Fibroblast of peridontal ligament (primary cell): Measurements from ENCODE around the gene DLGAP1.
A peak's percentile ranks its signal among the peaks of the same experiment; 100 is the strongest.

Experiments
- DNase-seq: peaks from one replicate; pipeline ENCODE4 v3.0.0-alpha.2; 2010; ENCODE audit errors: extremely low read depth

The DLGAP1 gene

DNA sequence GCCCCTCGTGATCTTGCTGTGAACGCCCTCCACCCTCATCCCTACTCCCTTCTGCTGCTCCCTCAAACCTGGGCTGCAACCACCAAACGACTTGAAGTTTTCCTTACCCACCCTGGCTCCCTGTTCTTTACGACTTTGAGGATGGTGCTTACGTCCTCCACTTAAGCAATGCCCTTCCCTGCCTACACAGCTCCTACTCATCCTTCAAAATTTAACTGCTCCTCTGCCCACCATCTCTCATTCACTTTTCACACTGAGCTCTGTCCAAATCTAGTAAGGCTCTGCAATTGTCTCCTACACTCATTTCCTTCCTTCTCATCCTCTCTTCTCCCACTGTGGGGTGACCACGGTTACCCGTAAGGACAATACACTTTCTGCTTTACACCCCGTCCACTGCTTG is 554.1 kb downstream of the DLGAP1 start:
- DNase-seq = no peak

DNA sequence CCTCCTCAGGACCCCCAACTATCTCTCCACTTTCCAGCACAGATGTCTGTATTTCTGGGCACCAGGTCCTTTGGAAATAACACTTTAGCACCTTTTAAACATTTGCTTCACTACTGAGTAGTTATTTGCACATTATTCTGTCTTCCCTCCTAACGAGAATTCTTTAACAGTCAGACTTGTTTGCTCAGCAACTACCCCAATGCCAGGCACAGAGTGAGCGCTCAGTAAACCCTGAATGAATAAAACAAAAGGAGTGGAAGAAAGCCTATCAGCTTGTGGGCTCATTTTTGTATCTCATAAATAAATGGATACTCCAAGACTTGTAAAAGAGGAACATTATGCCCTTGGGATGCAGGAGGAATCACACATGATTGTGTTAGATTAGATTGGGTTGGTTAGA is 554.8 kb downstream of the DLGAP1 start:
- no peak for DNase-seq

DNA sequence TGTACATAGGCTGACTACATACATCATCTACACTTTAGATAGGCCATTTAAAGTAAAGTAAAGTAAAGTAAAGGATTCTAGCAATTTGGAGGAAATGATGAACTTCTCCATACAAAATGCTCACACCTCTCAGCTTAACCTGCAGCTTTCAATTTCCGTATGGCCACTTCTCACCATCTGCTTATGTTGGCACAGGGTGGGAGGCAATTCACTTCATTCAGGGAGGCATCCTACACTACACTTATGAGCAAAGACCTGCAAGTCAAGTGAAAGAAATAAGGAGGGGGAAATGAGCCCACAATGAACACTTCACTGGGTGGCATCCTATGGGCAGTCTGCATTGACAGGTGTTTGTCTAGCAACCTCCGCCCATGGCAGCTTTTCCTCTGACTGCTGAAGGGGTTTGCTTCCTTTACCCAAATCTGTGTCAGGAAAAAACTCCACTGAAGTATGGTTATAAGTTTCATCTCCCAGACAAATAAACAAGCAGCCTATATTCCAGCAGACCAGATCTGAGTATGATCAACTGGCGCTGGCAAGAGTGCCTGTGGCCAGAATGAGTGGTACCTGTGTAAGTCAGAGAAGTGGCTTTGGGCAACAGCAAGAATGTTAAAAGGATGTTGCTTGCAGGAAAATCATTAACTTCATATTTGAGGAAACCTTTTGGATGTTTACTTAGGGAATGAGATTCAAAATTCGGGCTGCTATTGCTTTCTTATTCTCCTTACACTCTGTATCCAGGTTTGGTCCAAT is 556.1 kb downstream of the DLGAP1 start:
- DNase-seq = no peak

DNA sequence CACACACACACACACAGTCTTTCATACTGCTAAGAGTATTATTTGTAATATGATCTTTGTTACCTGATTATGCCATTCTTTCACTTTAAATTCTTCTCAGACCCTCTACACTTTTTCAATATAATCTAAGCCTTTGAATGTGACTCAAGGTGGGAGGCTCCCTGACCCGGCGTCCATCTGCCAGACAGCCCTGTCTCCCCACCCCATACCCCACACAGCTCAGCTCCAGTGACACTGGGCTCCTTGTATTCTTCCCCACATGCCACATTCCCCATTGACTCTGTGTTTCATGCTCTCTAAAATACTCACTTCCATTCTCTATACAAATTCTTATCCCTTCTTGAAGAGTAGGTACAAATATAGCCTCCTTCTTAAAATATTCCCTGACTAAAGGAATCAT is 563.0 kb downstream of the DLGAP1 start:
- DNase-seq = no peak

DNA sequence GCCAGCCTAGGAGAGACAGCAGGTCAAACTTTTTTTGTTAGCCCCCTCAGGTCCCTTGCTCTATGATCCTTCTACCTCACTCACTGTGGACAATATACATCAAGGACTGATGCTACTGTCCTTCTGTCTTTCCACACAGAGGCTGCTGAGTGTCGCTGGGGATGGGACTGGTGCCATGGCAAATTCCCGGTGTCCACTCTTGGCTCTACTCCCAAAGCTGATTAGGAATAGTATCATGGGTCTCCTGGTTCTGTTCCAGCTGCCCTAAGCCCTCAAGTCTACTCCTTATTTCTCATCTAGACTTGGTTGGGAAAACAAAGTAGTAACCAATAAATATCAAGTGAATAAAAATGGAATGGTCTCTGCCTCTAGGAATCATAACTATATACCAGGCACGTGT is 563.9 kb downstream of the DLGAP1 start:
- no peak for DNase-seq

DNA sequence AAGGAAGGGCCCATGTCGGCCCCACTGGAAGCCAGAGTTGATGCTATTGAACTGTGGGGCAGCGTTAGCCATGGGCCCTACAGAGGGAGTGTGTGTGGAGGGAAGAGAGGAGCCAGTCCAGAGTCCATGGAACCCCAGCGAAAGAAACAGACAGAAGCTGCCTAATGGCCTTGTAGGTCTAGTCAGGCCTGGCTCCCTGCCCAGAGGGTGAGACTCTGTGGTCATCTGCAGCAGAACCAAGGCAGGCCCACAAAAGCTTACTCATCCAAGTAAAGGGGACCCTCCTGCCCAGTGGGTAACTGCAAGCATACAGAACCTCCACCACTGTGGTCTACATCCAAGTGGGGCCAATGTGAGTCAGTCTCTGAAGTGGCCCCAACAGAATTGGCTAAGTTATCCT is 565.3 kb downstream of the DLGAP1 start:
- peak; percentile 61 for DNase-seq

DNA sequence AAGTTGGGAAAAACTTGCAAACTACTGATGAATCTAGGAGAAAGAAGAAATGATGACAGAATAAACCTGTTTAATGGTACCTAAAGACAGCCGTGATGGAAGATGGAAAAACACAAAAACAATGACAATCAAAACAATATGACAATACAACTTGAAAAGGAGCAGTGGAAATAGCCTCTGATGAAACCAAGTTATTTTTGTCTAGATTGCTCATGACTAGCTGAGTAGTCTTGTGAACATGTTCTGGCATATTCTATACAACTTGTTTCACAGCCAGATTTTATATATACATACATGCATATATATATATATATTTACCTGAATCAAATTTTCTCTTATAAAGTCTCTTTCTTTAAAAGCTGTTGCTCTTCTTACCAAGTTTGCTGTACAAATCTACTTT is 566.0 kb downstream of the DLGAP1 start:
- peak; percentile 43 for DNase-seq

DNA sequence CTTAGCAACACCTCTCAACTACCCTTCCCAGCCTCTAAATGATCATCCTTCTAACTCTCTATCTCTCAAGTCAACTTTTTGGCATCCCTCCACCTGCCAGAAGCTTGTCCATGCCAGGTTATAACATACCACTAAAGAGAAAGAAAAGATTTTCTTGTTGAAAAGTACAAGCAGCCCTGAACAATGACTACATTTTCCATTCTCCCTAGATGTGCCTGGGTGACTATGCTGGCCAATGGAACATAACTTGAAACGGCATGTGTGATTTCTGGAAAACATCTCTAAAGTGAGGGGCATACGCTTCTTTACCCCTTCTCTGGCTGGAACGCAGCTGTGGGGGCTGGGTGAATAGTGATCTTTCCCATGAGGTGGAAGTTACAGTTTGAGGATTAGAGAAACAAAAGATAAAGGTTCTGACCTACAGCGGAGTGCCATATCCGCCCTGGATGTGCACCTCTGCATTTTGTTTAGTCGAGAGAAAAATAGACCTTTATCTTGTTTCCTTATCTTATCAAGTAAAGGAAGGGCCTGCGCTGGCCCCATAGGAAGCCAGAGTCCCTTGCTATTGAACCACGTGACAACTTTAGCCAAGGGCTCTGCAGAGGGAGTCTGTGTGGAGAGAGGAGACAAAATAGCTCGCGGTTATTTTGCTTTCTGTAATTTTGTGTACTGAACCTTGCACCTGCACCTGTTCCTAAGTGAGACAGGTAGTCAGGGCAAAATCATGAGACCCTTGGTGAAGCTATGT is 568.4 kb downstream of the DLGAP1 start:
- no peak for DNase-seq

DNA sequence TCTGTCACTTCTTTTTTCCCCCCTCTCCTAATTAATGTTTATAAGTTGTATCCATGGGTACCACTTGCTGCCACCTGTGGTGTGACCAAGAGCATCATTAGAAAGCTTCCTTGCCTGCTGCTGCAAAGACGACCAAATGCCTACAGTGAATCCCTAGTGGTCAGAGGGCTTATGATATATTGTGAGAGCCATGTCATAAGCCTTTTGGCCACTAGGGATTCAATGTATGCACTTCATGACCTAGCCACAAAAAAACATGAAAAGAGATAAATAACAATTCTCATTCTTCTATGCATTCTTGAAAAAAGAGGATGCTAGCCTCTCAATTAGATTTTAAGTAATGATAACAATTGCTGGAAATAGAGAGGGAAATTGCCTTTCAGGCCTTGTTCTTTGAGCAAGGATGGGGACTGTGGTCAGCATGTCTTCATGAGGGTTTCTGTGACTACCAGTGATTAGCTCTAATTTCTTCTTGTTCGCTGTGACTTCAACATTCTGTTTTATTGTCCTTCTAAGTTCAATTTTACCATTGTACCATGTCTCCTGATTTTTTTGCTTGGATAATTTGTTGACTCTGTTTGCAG is 569.8 kb downstream of the DLGAP1 start:
- DNase-seq = no peak

DNA sequence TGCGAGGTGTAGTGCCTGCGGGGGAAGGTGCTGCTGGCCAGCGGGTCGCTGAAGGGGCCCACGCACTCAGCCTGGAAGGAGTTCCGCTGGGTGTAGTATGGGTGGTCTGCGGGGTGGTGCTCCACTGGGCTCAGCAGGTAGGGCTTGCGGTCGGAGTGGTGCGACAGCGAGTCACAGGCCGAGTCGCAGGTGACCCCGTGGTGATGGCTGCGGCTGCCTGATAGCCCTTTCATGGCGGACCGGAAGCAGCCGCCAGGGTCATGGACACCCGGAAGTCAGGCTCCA is 575.3 kb downstream of the DLGAP1 start:
- DNase-seq = no peak

DNA sequence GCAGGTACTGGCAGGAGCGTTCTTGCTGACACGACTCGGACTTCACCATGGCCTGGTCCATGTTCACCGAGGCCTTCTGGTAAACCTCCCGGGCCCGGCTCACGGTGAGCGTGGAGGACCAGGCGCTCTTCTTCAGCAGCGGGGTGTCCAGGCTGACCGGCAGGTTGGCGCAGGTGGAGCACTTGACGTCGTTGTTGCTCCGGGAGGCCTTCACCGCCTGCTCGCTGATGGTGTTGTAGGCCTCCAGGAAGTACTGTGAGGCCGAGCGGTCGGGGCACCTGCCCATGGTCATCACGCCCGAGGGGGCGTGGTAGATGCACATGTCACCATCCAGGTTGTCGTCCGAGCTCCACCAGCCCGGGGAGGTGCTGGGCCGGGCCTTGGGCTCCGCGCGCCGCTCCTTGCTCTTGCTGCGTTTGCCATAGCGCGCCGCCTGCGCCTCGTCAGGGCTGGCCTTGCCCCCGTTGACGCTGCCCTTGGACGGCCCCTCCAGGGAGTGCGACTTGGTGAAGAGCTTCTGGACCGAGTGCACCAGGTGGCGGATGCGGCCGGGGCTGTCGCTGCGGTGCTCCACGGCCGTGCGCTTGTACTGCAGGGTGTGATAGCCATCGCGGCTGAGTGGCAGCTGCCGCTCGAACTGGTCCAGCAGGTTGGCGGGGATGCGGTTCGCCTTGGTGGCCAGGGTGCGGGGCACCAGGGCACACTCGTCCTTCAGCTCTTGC is 575.8 kb downstream of the DLGAP1 start:
- DNase-seq = no peak

DNA sequence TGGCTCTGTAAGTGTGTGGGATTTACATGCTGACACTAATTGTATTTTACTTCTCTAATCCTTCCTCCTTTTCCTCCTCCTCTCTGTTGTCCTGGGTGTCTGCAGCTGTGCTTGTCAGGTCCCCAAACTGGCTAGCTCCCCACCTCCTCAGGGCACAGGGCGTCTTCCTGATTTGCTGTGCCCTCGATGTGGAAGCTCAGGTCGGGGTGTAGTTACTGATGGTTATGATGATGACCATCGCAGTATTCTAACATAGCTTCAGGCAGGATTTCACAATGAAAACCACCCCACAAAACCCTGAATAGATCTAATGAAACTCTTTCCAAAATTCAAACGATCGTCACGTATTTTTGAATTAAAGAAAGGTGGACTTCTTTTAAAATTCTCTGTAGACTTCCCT is 576.7 kb downstream of the DLGAP1 start:
- DNase-seq = no peak

DNA sequence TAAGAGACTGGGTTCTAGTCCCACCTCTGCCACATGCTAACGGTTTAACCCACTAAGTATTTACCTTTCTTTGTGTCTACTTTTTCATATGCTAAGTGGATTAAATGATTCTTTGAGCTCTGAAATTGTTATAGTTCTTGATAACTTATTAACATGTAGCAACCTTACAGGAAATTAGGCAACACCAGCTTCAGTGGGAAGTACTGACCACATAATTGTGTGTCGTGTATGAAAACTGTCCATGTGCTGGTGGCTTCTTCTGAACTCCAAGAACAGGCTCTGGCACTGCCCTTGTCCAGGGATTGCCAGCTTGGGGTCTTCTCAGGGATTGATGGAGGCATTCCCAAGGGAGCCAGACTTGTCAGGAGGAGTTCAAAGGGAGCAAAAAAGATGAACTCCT is 577.4 kb downstream of the DLGAP1 start:
- DNase-seq = no peak

DNA sequence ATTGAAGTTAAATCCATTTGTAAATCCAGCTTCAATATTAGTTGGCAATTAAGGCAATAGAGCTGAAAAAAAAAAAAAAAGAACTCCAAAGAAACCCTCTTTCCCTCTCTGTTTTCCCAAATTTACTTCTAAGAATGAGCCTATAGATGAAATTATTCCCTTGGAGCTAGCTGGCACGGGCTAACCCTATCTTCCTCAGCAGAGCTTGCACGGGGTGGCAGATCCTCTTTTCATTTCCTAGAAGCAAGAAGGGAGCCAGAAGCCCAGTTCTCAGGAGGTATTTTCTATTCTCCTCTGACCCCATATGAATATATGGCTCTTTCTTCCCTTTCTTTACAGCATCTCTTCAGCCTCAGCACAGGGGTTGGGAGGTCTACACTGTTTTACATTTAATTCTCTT is 579.1 kb downstream of the DLGAP1 start:
- no peak for DNase-seq

DNA sequence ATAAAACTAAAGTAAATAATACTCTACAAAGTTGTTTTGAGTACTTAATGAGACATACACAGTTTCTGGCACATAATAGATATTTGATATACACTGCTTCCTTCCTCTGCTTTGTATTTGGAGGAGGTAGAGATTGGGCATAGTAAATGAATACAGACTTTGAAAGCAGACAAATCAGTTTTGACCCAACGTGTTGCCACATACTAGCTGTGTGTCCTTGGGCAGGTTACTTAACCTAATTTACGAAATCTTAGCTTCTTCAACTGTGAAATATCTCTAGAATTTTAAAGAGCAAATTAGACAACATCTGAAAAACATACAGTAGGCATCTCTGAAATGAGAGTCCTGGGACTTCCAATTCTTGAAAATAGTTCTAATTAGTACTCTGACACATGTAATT is 579.7 kb downstream of the DLGAP1 start:
- no peak for DNase-seq

DNA sequence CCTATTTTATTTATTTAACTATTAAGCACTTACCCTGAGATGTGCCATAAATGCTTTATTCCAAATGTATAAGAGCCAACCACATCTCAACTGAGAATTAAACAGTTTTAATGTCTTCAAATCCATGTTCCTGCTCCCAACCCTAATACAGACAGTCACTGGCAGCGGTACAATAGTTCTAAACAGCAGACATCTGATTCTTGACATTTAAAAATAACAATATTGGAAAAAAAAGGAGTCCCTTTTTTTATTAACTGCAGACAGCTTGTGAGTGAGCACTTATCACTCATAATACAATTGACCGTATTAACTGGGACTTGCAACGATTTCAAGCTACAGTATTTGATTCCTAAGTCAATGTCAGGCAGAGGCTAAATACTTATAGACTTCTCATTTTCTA is 580.5 kb downstream of the DLGAP1 start:
- DNase-seq = no peak

DNA sequence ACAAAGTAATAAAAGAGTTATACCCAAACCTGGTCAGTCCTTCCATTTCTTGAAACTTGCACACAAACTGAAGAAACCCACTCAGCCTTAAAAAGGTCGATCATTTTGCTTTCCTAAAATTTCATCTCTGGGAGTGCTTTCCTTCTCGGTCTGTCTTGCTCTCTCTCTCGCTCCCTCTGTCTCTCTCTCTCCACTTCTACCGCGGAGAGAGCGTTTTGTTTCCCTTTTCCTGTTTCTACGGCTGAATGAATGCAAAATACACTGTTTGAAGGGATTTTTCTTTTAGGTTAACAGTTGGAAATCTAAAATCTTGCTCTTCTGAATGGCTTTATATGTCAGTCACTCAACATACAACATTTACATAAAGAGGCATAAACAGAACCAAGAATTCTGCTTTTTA is 581.0 kb downstream of the DLGAP1 start:
- no peak for DNase-seq

DNA sequence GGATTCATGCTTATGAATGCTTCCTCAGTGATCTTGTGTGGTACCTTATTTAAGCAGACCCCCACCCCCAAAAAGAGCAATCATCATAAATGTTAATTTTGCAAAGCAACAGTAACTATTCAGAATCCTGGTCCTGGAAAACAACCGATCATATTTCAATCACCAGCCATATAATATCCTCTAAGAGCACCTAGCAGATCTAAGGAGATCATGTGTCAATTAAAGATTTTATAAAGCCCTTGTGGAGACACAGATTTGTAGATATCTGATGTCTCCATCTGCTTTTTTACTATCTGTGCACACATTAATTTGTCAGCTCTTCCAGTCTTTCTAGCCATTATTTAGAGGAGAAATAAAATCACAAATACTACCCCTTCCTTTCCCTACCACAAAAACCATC is 581.4 kb downstream of the DLGAP1 start:
- no peak for DNase-seq

DNA sequence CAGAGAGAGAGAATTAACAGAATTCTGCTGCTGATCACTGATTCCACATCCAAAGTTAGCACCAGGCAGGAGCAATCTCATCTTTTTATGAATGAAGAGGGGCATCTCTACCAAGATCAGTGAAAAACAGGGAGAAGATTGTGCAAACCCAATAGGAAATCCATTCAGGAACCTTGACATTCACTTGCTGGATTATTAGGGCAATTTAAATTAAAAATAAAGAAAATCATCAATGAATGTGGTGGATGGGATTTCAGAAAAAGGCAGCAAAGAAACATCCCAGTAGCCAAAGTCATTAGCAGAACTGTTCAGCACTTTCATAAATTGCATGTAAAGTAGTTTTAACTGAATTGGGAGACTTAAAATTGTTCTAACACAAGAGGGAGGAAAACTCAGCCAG is 581.9 kb downstream of the DLGAP1 start:
- DNase-seq = no peak

DNA sequence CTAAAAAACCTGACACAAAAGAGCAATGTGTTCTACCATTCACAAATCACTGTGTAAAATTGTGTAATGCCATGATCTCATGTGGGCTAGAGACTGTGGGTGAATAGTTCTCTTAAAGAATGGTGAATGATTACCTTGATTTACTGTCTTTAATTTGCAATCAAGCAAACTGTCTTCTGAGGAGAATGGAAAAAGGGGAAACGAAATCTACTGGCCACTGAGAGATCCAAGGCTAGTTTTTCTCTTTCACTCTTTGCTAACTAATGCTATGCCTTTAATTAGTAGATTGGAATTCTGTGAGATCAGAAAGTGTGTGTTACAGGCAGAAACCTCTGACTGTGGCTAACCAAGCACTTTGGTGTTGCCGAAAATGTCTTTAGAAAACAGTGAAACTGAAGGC is 582.5 kb downstream of the DLGAP1 start:
- DNase-seq = no peak

DNA sequence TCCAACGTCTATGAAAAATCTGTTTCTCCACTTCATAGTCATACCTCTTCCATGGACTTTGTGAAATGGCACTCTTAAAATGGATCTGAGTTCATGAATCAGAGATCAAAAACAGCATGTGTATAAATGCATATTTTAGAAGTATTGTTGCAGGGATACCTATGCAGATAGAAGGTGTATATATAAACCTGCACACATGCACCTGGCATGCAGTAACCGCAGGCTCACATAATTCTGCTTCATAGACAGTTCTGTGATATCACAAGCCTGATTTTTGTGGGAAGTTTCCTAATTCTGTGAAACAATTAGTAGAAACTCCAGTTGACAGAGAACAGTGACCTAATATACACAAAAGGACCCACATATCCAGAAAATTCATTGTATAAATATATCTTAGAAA is 583.4 kb downstream of the DLGAP1 start:
- DNase-seq = no peak

DNA sequence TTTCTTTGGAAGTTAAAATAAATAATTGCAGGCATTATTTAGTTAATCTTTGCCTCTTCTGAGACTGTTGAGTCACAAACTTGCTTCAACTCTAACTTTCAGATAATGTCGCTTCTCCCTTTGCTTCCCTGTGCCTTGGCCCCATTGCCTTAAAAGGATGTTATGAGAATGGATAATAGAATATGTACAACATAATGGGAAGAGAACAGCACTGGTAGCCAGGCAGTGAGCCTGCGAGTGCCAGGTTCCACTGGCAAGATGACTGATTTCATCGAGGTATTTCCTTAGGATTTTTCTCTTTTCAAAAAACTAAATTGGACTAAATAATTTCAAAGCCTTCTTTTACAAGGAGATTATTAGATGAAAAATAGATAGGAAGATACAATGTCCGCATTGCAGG is 584.2 kb downstream of the DLGAP1 start:
- DNase-seq = no peak

DNA sequence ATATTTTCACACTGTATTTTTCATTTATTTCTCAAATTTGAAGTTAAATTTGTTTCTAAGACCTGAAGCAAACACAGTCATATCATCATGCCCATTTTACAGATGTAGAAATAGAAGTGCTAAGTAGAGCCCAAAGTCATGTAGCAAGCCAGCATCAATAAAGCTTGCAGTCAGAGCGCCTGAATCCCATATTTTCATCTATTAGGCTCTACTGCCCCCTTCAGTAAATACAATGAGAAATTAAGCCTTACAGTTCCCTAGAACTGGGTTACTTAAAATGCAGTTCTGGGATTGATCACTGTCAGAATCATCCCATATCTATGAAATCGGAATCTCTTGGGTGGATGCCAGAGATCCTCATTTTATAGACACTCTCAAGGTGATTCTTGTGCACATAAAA is 585.3 kb downstream of the DLGAP1 start:
- DNase-seq = peak; percentile 79
